ENCODE results near the gene SARNP. TPM values are rescaled to one million over a fixed set of nuclear protein-coding genes. Genes with fewer than 3 reads are reported as not detected.

Gene SARNP
- total and polyA plus RNA-seq, 9 of the 15 experiments (the other 6 are each of a cell fraction or from before 2014, with no cell fraction given), result 70.1 to 400 (median 198) TPM

GRCh38 chr12:55829967-55830600 is 12.6 kb upstream of the SARNP start (continued):
- peak; percentile 80 for TF ChIP-seq EGR1 (conservative IDR thresholded peaks at IDR 0.05)
- TF ChIP-seq TAF15 (IDR thresholded peaks at IDR 0.05; ENCODE audit: low read depth, low read length), result no peak

DNA sequence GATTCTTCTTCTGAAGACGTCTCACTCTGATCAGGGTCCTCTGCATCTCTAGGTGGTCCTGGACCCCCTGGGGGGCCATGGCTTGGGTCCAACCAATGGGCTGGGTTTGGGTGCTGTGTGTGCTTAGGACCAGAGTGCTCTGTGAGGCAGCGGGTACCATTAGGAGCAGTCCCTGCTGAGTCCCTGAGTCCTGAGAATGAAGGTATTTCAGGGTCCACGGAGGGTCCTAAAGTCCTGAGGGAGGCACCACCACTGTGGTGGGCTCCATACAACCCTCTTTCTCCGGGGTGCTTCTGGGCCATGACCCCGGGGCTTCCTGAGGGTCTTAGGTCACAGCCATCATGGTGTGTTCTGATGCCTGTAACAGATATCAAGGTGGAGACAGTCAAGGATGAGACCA is 10.8 kb upstream of the SARNP start:
- H3K27ac ChIP-seq (ENCODE audit: extremely low read depth, low read depth, low read length), result peak overlapping the region; percentile 75
- H3K9ac ChIP-seq (ENCODE audit: insufficient read depth in 1 of 2, low read depth in 2 of 2, low read length in 2 of 2), result peak overlapping the region; percentile 82 to 86; a peak in 3 of 4 replicates
- DNase-seq (ENCODE audit: extremely low read depth in 1 of 4, low spot score in 3 of 4) (no peak), ATAC-seq (no peak), FAIRE-seq (no peak)
- peaks cover 40% of the 10 kb centered on the region; the same call in 2 of the 3 replicates for H3K36me3 ChIP-seq (ENCODE audit: control insufficient read depth, insufficient read depth, low read length)
- H3K4me3 ChIP-seq, result peak overlapping the region; percentile 78
- H4K20me1 ChIP-seq (replicated peaks; ENCODE audit: control insufficient read depth, insufficient read depth, low read length), result peaks cover 4% of the 10 kb centered on the region; the same call in 1 of the 2 replicates
- no peaks in the 10 kb centered on the region for H3K27me3 ChIP-seq (ENCODE audit: control insufficient read depth in 2 of 2, insufficient read depth in 2 of 2, low read length in 2 of 2)
- no peak overlapping the region for H2AFZ ChIP-seq (ENCODE audit: low read depth, low read length)
- POLR2A ChIA-PET, result interaction anchor here (1.1 to 8.3 kb wide), 5 partner anchors 9 to 97 kb away, joined by 3 to 64 read pairs (median 10); partner anchors contain the start of genes ORMDL2 and SARNP
- TF ChIP-seq ZBTB7A (IDR thresholded peaks at IDR 0.05; ENCODE audit: borderline replicate concordance, control insufficient read depth, low read depth, low read length) (0 out of 2 replicates have a peak, but pooled peaks have one; percentile 23), PHB (CRISPR knock-in tag; IDR thresholded peaks at IDR 0.05) (no peak)
- peak overlapping the region; percentile 94 for H3K4me2 ChIP-seq (ENCODE audit: insufficient read depth, low read length)
- no TSS peak for BruUV-seq (replicated peaks)
- H3K9me3 ChIP-seq (replicated peaks; ENCODE audit: control insufficient read depth, insufficient read depth, low read depth, low read length), result no peaks in the 10 kb centered on the region
- peaks cover 61% of the 10 kb centered on the region for H3K79me2 ChIP-seq (ENCODE audit: control insufficient read depth, insufficient read depth, low read length)
- in situ Hi-C loops (cut with MboI), result no loop called here
- H3K4me1 ChIP-seq (replicated peaks in 1 of 2; ENCODE audit: control insufficient read depth in 2 of 2, insufficient read depth in 2 of 2, low read length in 2 of 2), result peaks cover 28 to 44% of the 10 kb centered on the region in 2 experiments; a peak in 4 of 5 replicates
- CTCF ChIA-PET (ENCODE audit: low intra/inter-chr PET ratio), result no interaction called here
- no peaks in the 10 kb centered on the region for H3K9me1 ChIP-seq (ENCODE audit: control insufficient read depth, insufficient read depth, low read length)
- 62% methylated on average over 5 of the region's 5 CpGs for WGBS (ENCODE audit: insufficient coverage, low coverage, missing lambda C conversion rate)
- intact Hi-C loops (cut with micrococcal nuclease), result loop anchor here (5.0 kb wide), 1 partner anchor 214 kb away; the partner anchor contains the start of gene RPS26

Data from K562 (cell line).